Measurements from ENCODE around the gene ALDH3B2.

DNA sequence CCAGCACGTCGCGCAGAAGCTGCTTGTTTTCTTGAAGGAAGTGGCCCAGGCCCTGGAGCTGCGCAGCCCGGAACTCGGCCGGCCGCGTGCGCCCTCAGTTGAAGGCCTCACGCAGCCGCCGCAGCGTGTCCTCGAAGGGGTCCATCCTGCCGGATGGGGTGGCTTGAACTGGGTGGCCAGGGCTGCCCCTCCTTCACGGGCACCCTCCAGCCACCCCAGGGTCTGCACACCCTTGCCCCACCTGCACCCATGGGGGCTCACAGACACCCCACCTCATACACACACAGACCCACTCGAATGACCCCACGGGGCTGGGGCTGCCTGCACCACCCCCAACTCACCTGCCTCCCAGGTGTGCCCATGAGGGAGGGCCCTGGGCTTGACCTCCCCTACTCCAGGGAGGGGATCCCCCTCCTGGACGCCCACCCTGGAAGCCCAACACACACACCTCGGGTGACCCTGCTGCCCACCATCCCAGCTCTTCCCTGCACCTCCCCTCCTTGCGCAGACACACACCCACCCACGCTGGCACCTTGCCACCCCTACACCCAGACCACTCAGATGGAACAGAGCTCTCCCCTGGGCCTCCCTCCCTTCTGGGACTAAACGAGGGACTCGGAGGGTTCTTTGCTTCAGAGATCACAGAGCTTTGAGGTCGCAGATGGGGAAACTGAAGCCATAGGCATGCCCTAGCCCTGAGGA, 6.8 kb downstream of the ALDH3B2 start:
- TF ChIP-seq, protein P1, sequence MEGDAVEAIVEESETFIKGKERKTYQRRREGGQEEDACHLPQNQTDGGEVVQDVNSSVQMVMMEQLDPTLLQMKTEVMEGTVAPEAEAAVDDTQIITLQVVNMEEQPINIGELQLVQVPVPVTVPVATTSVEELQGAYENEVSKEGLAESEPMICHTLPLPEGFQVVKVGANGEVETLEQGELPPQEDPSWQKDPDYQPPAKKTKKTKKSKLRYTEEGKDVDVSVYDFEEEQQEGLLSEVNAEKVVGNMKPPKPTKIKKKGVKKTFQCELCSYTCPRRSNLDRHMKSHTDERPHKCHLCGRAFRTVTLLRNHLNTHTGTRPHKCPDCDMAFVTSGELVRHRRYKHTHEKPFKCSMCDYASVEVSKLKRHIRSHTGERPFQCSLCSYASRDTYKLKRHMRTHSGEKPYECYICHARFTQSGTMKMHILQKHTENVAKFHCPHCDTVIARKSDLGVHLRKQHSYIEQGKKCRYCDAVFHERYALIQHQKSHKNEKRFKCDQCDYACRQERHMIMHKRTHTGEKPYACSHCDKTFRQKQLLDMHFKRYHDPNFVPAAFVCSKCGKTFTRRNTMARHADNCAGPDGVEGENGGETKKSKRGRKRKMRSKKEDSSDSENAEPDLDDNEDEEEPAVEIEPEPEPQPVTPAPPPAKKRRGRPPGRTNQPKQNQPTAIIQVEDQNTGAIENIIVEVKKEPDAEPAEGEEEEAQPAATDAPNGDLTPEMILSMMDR (IDR thresholded peaks at IDR 0.05) = no peak
- TF ChIP-seq EP300 (IDR thresholded peaks at IDR 0.05) = no peak

All from tibial nerve (tissue), 4 donors.